ENCODE data around the gene TBL2.

Gene TBL2

DNA sequence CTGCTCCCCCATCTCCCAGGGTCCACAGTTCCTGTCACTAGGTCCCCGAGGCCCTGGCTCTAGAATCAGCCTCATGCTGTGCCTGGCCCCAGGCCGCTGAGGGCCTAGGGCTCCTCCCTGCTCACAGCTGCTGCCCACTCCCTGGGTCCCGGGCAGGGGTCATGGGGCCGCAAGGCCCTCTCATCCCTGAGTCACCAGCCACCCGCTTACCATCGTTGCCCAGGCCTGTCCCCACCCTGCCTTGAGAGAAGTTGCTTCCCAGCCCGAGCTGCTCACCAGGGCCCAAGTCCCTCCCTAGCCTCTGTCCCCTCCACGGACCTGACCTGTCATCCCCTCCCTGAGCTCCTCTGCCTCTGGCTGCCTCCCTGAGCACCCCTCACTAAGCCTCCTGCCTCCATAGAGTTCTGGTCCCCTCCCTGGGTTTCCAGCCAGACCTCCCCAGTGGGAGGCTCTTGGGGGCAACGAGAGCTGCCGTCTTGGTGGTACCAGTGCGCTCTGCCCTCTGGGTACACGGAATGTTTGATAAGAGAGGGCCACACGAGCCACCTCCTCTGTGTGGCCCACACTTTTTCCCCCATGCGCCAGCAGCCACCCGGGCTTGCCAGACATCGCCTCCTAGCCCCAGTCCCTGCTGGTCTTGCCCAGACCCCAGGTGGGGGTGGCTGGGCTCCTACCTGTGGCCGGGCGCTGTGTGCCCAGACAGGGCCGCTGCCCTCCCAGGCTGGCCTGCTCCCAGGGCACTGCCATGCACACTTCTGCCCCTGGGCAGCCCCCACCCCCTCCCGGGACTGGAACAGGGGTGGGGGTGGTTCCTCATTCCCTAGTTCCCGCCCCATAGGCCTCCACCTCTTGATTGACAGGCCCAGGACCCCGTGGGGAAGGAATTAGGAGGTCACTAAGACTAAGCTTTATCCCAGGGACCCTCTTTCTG, 24.6 kb upstream of the TBL2 start:
- no peak for ATAC-seq
- TF ChIP-seq BACH2 (CRISPR knock-in tag; IDR thresholded peaks at IDR 0.05; ENCODE audit: borderline replicate concordance) = no peak
- TF ChIP-seq RARB (CRISPR knock-in tag; IDR thresholded peaks at IDR 0.05) = no peak
- TF ChIP-seq, protein P1, sequence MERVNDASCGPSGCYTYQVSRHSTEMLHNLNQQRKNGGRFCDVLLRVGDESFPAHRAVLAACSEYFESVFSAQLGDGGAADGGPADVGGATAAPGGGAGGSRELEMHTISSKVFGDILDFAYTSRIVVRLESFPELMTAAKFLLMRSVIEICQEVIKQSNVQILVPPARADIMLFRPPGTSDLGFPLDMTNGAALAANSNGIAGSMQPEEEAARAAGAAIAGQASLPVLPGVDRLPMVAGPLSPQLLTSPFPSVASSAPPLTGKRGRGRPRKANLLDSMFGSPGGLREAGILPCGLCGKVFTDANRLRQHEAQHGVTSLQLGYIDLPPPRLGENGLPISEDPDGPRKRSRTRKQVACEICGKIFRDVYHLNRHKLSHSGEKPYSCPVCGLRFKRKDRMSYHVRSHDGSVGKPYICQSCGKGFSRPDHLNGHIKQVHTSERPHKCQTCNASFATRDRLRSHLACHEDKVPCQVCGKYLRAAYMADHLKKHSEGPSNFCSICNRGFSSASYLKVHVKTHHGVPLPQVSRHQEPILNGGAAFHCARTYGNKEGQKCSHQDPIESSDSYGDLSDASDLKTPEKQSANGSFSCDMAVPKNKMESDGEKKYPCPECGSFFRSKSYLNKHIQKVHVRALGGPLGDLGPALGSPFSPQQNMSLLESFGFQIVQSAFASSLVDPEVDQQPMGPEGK (CRISPR knock-in tag; IDR thresholded peaks at IDR 0.05; ENCODE audit: borderline replicate concordance) = no peak
- no peak for TF ChIP-seq ZNF70 (CRISPR knock-in tag; IDR thresholded peaks at IDR 0.05)
- TF ChIP-seq CSDC2 (CRISPR knock-in tag; IDR thresholded peaks at IDR 0.05) = no peak
- no peak for TF ChIP-seq ZFP30 (CRISPR knock-in tag; IDR thresholded peaks at IDR 0.05)
- TF ChIP-seq ZFP3 (CRISPR knock-in tag; IDR thresholded peaks at IDR 0.05) = no peak
- no peak for TF ChIP-seq ISL1 (CRISPR knock-in tag; IDR thresholded peaks at IDR 0.05)
- TF ChIP-seq, protein P2, sequence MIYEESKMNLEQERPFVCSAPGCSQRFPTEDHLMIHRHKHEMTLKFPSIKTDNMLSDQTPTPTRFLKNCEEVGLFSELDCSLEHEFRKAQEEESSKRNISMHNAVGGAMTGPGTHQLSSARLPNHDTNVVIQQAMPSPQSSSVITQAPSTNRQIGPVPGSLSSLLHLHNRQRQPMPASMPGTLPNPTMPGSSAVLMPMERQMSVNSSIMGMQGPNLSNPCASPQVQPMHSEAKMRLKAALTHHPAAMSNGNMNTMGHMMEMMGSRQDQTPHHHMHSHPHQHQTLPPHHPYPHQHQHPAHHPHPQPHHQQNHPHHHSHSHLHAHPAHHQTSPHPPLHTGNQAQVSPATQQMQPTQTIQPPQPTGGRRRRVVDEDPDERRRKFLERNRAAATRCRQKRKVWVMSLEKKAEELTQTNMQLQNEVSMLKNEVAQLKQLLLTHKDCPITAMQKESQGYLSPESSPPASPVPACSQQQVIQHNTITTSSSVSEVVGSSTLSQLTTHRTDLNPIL (CRISPR knock-in tag; IDR thresholded peaks at IDR 0.05; ENCODE audit: low read depth) = no peak
- no peak for TF ChIP-seq OSR1 (CRISPR knock-in tag; IDR thresholded peaks at IDR 0.05)
- TF ChIP-seq ESRRG (CRISPR knock-in tag; IDR thresholded peaks at IDR 0.05) = no peak
- no peak for TF ChIP-seq ZNF565 (CRISPR knock-in tag; conservative IDR thresholded peaks at IDR 0.05; ENCODE audit: low read depth)
- TF ChIP-seq TCF4 (CRISPR knock-in tag; IDR thresholded peaks at IDR 0.05; ENCODE audit: borderline replicate concordance) = no peak
- no peak for TF ChIP-seq ZNF8 (CRISPR knock-in tag; IDR thresholded peaks at IDR 0.05)
- TF ChIP-seq, protein P3, sequence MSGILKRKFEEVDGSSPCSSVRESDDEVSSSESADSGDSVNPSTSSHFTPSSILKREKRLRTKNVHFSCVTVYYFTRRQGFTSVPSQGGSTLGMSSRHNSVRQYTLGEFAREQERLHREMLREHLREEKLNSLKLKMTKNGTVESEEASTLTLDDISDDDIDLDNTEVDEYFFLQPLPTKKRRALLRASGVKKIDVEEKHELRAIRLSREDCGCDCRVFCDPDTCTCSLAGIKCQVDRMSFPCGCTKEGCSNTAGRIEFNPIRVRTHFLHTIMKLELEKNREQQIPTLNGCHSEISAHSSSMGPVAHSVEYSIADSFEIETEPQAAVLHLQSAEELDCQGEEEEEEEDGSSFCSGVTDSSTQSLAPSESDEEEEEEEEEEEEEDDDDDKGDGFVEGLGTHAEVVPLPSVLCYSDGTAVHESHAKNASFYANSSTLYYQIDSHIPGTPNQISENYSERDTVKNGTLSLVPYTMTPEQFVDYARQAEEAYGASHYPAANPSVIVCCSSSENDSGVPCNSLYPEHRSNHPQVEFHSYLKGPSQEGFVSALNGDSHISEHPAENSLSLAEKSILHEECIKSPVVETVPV (CRISPR knock-in tag; IDR thresholded peaks at IDR 0.05) = no peak
- TF ChIP-seq PPARA (CRISPR knock-in tag; IDR thresholded peaks at IDR 0.05; ENCODE audit: borderline replicate concordance) = no peak
- TF ChIP-seq, protein P4, sequence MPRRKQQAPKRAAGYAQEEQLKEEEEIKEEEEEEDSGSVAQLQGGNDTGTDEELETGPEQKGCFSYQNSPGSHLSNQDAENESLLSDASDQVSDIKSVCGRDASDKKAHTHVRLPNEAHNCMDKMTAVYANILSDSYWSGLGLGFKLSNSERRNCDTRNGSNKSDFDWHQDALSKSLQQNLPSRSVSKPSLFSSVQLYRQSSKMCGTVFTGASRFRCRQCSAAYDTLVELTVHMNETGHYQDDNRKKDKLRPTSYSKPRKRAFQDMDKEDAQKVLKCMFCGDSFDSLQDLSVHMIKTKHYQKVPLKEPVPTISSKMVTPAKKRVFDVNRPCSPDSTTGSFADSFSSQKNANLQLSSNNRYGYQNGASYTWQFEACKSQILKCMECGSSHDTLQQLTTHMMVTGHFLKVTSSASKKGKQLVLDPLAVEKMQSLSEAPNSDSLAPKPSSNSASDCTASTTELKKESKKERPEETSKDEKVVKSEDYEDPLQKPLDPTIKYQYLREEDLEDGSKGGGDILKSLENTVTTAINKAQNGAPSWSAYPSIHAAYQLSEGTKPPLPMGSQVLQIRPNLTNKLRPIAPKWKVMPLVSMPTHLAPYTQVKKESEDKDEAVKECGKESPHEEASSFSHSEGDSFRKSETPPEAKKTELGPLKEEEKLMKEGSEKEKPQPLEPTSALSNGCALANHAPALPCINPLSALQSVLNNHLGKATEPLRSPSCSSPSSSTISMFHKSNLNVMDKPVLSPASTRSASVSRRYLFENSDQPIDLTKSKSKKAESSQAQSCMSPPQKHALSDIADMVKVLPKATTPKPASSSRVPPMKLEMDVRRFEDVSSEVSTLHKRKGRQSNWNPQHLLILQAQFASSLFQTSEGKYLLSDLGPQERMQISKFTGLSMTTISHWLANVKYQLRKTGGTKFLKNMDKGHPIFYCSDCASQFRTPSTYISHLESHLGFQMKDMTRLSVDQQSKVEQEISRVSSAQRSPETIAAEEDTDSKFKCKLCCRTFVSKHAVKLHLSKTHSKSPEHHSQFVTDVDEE (CRISPR knock-in tag; IDR thresholded peaks at IDR 0.05) = no peak

DNA sequence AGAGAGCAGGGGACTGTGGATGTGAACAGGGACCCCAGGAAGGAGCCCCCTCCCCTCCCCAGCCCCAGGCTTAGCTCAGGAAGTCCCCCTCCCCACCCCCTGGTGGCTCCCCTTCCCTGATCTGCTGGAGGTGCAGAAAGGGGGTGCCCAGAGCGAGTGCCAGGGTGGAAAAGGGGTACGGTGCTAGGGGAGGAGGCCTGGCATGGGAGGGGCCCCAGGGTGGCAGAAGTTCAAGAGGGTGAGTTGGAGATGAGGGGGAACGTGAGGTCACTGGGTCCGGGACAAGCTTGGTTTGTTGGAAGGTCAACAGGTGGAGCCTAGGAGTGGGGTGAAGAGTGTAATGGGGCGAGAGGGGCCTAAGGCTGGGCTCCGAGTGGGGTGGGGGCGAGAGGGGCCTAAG, 21.5 kb upstream of the TBL2 start:
- no peak for TF ChIP-seq ESRRG (CRISPR knock-in tag; IDR thresholded peaks at IDR 0.05)
- TF ChIP-seq, protein P2 (CRISPR knock-in tag; IDR thresholded peaks at IDR 0.05; ENCODE audit: low read depth) = no peak
- TF ChIP-seq ISL1 (CRISPR knock-in tag; IDR thresholded peaks at IDR 0.05) = no peak
- TF ChIP-seq, protein P5, sequence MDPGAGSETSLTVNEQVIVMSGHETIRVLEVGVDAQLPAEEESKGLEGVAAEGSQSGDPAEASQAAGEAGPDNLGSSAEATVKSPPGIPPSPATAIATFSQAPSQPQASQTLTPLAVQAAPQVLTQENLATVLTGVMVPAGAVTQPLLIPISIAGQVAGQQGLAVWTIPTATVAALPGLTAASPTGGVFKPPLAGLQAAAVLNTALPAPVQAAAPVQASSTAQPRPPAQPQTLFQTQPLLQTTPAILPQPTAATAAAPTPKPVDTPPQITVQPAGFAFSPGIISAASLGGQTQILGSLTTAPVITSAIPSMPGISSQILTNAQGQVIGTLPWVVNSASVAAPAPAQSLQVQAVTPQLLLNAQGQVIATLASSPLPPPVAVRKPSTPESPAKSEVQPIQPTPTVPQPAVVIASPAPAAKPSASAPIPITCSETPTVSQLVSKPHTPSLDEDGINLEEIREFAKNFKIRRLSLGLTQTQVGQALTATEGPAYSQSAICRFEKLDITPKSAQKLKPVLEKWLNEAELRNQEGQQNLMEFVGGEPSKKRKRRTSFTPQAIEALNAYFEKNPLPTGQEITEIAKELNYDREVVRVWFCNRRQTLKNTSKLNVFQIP (CRISPR knock-in tag; IDR thresholded peaks at IDR 0.05; ENCODE audit: borderline replicate concordance, low read depth) = no peak
- no peak for TF ChIP-seq ZNF70 (CRISPR knock-in tag; IDR thresholded peaks at IDR 0.05)
- no peak for TF ChIP-seq TCF4 (CRISPR knock-in tag; IDR thresholded peaks at IDR 0.05; ENCODE audit: borderline replicate concordance)
- TF ChIP-seq ZNF8 (CRISPR knock-in tag; IDR thresholded peaks at IDR 0.05) = no peak
- no peak for TF ChIP-seq TOX (CRISPR knock-in tag; IDR thresholded peaks at IDR 0.05; ENCODE audit: borderline replicate concordance)
- TF ChIP-seq ZFP30 (CRISPR knock-in tag; IDR thresholded peaks at IDR 0.05) = no peak
- no peak for TF ChIP-seq ZNF565 (CRISPR knock-in tag; conservative IDR thresholded peaks at IDR 0.05; ENCODE audit: low read depth)
- ATAC-seq = no peak
